A549 (cell line): ENCODE data around the gene PIK3CD. TPM values are rescaled to one million over a fixed set of nuclear protein-coding genes. Genes with fewer than 3 reads are reported as not detected.

Experiments
- ATAC-seq, 2 experiments: fragments of 200-7000 bp in 1 of 2; fragments of >200 bp in 1 of 2; cut with Nextera tagmentation in 1 of 2; cut with Tn5 transposase in 1 of 2; 3 replicates each; pipeline versions ENCODE4 v1.8.0 to v1.9.1; 2018 to 2020; ENCODE audit warnings: mild to moderate bottlenecking in 1 of 2, moderate library complexity in 1 of 2
- CTCF ChIA-PET: fragments of 300-600 bp; sonication (Branson Sonifier 250); formaldehyde crosslinking; extraction: SDS; loops from one replicate; lab custom pipeline; 2021; ENCODE audit warnings: antibody characterized with exemption, inconsistent platforms; lab: Yijun Ruan, JAX
- POLR2A ChIA-PET: fragments of 350-600 bp; formaldehyde crosslinking; extraction: SDS; loops from one replicate; lab custom pipeline; 2021; ENCODE audit warnings: antibody characterized with exemption, inconsistent platforms; lab: Yijun Ruan, JAX
- DNase-seq, 2 experiments: peaks; one replicate each; pipeline versions ENCODE4 v3.0.0 to v3.0.0-alpha.2; 2011 to 2016; ENCODE audit warnings: low read depth in 1 of 2, low spot score in 1 of 2
- FAIRE-seq: peaks from 2 replicates; lab custom pipeline; 2011; peaks lifted over from hg19 to GRCh38; lab: Jason Lieb, UNC
- H3K27ac ChIP-seq, 2 experiments: fragments of >200 bp; sonication (Bioruptor Twin); formaldehyde crosslinking; 3 replicates each; pipeline ENCODE4 v1.5.1; 2016 to 2017
- H3K4me1 ChIP-seq: fragments of >200 bp; sonication (Bioruptor Twin); formaldehyde crosslinking; 3 replicates; pipeline ENCODE4 v1.6.1; 2016
- H3K4me2 ChIP-seq: fragments of >200 bp; sonication (Bioruptor Twin); formaldehyde crosslinking; 3 replicates; pipeline ENCODE4 v1.6.1; 2016
- H3K4me3 ChIP-seq: fragments of >200 bp; sonication (Bioruptor Twin); formaldehyde crosslinking; 3 replicates; pipeline ENCODE4 v1.5.1; 2016
- H3K9me3 ChIP-seq: fragments of >200 bp; sonication (Bioruptor Twin); formaldehyde crosslinking; 3 replicates; pipeline ENCODE4 v1.6.1; 2016
- BHLHE40 ChIP-seq: IDR thresholded peaks from 2 replicates; pipeline ENCODE4 v1.6.1; 2012; ENCODE audit warnings: low read depth, low read length, inconsistent platforms
- CHD4 ChIP-seq: fragments of 200-600 bp; sonication (generic); IDR thresholded peaks from 2 replicates; pipeline ENCODE4 v1.6.1; 2016; ENCODE audit warnings: antibody characterized with exemption, mild to moderate bottlenecking, borderline replicate concordance
- EHF ChIP-seq: fragments of 250-450 bp; sonication (Bioruptor Pico); IDR thresholded peaks from 2 replicates; pipeline ENCODE4 v1.5.0; 2020; ENCODE audit warnings: mild to moderate bottlenecking
- EP300 ChIP-seq, 2 experiments: fragments of >200 bp; sonication (Bioruptor Twin); formaldehyde crosslinking; IDR thresholded peaks; 2 replicates in 1 of 2; 3 replicates in 1 of 2; pipeline ENCODE4 v1.6.1; 2016 to 2017
- GATA3 ChIP-seq: IDR thresholded peaks from 2 replicates; pipeline ENCODE4 v1.6.1; 2012; ENCODE audit warnings: borderline replicate concordance
- HOXA7 ChIP-seq: fragments of 250-450 bp; sonication (Bioruptor Pico); IDR thresholded peaks from 2 replicates; pipeline ENCODE4 v1.5.0; 2020; ENCODE audit warnings: mild to moderate bottlenecking, moderate library complexity
- HOXB5 ChIP-seq: fragments of 250-450 bp; sonication (Bioruptor Pico); IDR thresholded peaks from 2 replicates; pipeline ENCODE4 v1.5.0; 2020; ENCODE audit warnings: mild to moderate bottlenecking, moderate library complexity
- JUN ChIP-seq, 2 experiments: fragments of >200 bp; sonication (Bioruptor Twin); formaldehyde crosslinking; IDR thresholded peaks; 2 replicates in 1 of 2; 3 replicates in 1 of 2; pipeline ENCODE4 v1.6.1; 2016 to 2017
- MYC ChIP-seq: IDR thresholded peaks from 2 replicates; pipeline ENCODE4 v1.6.1; 2012; ENCODE audit warnings: mild to moderate bottlenecking, inconsistent platforms, low read length, improper control_type of control experiment, borderline replicate concordance
- NFE2L2 ChIP-seq: fragments of 150-350 bp; conservative IDR thresholded peaks from 2 replicates; pipeline ENCODE4 v1.6.1; 2014; ENCODE audit warnings: low read length
- NPAS2 ChIP-seq: fragments of 250-450 bp; sonication (Bioruptor Pico); IDR thresholded peaks from 2 replicates; pipeline ENCODE4 v1.8.0; 2022; ENCODE audit warnings: mild to moderate bottlenecking, moderate library complexity, borderline replicate concordance
- PHF8 ChIP-seq: fragments of 200-600 bp; sonication (generic); IDR thresholded peaks from 2 replicates; pipeline ENCODE4 v1.6.1; 2016; ENCODE audit warnings: low read depth, mild to moderate bottlenecking, antibody characterized with exemption, moderate library complexity, borderline replicate concordance
- POLR2AphosphoS2 ChIP-seq: conservative IDR thresholded peaks from 2 replicates; pipeline ENCODE4 v1.6.1; 2012; ENCODE audit warnings: low read length, improper control_type of control experiment, inconsistent platforms
- RAD21 ChIP-seq, 2 experiments: fragments of >200 bp in 1 of 2; sonication (Bioruptor Twin) in 1 of 2; formaldehyde crosslinking in 1 of 2; IDR thresholded peaks in 1 of 2; conservative IDR thresholded peaks in 1 of 2; 2 replicates in 1 of 2; 3 replicates in 1 of 2; pipeline ENCODE4 v1.6.1; 2012 to 2018; ENCODE audit warnings: inconsistent platforms in 1 of 2
- RARB ChIP-seq: fragments of 250-450 bp; sonication (Bioruptor Pico); IDR thresholded peaks from 2 replicates; pipeline ENCODE4 v1.8.0; 2021; ENCODE audit warnings: mild to moderate bottlenecking, moderate library complexity
- RFX5 ChIP-seq: fragments of 450-650 bp; IDR thresholded peaks from 2 replicates; pipeline ENCODE4 v1.7.1; 2014; ENCODE audit warnings: antibody characterized with exemption, mild to moderate bottlenecking, moderate library complexity
- RNF2 ChIP-seq: fragments of 200-600 bp; sonication (generic); IDR thresholded peaks from 2 replicates; pipeline ENCODE4 v1.6.1; 2016; ENCODE audit warnings: low read depth, mild to moderate bottlenecking, antibody characterized with exemption, moderate library complexity, borderline replicate concordance
- ZC3H11A ChIP-seq: fragments of 450-650 bp; IDR thresholded peaks from 2 replicates; pipeline ENCODE4 v1.6.1; 2014; ENCODE audit warnings: antibody characterized with exemption, mild to moderate bottlenecking
- ZFP36 ChIP-seq: fragments of 450-650 bp; IDR thresholded peaks from 2 replicates; pipeline ENCODE4 v1.6.1; 2014; ENCODE audit warnings: borderline replicate concordance; ENCODE audit not compliant: partially characterized antibody
- ZSCAN20 ChIP-seq: fragments of 250-450 bp; sonication (Bioruptor Pico); IDR thresholded peaks from 2 replicates; pipeline ENCODE4 v1.8.0; 2022; ENCODE audit warnings: mild to moderate bottlenecking, moderate library complexity
- WGBS: methylation state at CpG from one replicate; pipeline ENCODE4 v1.1.6; 2017; ENCODE audit errors: missing lambda C conversion rate; 5-methylcytosine and 5-hydroxymethylcytosine counted together
- polyA plus RNA-seq, 4 experiments: library from polyadenylated mRNA; depleted of rRNA in 3 of 4; stranded (reverse); fragments of >200 nt; fragmentation: RNase III in 1 of 4; extraction: RNeasy Plus Mini Kit Qiagen cat#74134 plus additional on column Dnase treatment in 1 of 4; gene quantifications; 2 replicates in 3 of 4; 3 replicates in 1 of 4; pipeline ENCODE4 v1.2.3, GENCODE V29; 2011 to 2017
- TF ChIP-seq, protein P1 (sequence below): IDR thresholded peaks from 2 replicates; pipeline ENCODE4 v1.6.1; 2012
- TF ChIP-seq, protein P2 (sequence below): fragments of >200 bp; sonication (Bioruptor Twin); formaldehyde crosslinking; IDR thresholded peaks from 2 replicates; pipeline ENCODE4 v1.6.1; 2016
- TF ChIP-seq, protein P3 (sequence below): IDR thresholded peaks from 2 replicates; pipeline ENCODE4 v1.6.1; 2012
- TF ChIP-seq, protein P4 (sequence below): fragments of 150-350 bp; IDR thresholded peaks from 2 replicates; pipeline ENCODE4 v1.6.1; 2014; ENCODE audit warnings: low read depth, mild to moderate bottlenecking, low read length

The PIK3CD gene
- polyA plus RNA-seq, 2 of the 4 experiments (the other 2 are of a cell fraction), result 2.4 to 3.5 TPM

DNA sequence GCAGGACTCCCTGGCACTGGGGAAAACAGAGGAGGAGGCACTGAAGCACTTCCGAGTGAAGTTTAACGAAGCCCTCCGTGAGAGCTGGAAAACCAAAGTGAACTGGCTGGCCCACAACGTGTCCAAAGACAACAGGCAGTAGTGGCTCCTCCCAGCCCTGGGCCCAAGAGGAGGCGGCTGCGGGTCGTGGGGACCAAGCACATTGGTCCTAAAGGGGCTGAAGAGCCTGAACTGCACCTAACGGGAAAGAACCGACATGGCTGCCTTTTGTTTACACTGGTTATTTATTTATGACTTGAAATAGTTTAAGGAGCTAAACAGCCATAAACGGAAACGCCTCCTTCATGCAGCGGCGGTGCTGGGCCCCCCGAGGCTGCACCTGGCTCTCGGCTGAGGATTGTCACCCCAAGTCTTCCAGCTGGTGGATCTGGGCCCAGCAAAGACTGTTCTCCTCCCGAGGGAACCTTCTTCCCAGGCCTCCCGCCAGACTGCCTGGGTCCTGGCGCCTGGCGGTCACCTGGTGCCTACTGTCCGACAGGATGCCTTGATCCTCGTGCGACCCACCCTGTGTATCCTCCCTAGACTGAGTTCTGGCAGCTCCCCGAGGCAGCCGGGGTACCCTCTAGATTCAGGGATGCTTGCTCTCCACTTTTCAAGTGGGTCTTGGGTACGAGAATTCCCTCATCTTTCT lies 75.5 kb downstream of the PIK3CD start (continued):
- TF ChIP-seq, protein P1, sequence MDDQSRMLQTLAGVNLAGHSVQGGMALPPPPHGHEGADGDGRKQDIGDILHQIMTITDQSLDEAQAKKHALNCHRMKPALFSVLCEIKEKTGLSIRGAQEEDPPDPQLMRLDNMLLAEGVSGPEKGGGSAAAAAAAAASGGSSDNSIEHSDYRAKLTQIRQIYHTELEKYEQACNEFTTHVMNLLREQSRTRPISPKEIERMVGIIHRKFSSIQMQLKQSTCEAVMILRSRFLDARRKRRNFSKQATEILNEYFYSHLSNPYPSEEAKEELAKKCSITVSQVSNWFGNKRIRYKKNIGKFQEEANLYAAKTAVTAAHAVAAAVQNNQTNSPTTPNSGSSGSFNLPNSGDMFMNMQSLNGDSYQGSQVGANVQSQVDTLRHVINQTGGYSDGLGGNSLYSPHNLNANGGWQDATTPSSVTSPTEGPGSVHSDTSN, result no peak
- TF ChIP-seq HOXB5 (CRISPR knock-in tag), result no peak
- TF ChIP-seq EP300 (IDR thresholded peaks at IDR 0.05), result no peak

DNA sequence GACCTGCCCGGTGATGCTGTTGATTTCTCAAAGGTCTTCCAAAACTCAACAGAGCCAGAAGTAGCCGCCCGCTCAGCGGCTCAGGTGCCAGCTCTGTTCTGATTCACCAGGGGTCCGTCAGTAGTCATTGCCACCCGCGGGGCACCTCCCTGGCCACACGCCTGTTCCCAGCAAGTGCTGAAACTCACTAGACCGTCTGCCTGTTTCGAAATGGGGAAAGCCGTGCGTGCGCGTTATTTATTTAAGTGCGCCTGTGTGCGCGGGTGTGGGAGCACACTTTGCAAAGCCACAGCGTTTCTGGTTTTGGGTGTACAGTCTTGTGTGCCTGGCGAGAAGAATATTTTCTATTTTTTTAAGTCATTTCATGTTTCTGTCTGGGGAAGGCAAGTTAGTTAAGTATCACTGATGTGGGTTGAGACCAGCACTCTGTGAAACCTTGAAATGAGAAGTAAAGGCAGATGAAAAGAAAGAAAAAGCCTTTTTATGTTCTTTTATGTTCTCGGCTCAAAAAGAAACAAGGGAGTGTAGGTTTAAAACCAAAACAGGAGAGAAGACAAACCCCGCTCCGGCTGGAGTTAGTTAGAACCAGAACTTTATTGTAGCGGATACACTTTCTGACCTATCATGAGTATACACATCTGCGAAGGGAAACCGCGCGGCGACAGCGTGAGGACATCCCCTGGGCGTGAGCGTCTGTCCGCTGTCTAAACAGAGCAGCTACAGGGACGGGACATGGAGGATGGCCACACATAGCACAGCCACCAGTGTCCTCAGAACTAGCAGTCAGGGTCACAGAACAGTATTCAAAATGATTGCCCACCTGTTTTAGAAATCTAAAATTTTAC lies 77.1 kb downstream of the PIK3CD start:
- DNase-seq, result no peak
- Histone ChIP-seq H3K9me3 (no peaks in the 10 kb centered on the region), H3K4me2 (no peak overlapping the region), H3K4me3 (no peak overlapping the region), H3K27ac (no peak overlapping the region), H3K4me1 (no peaks in the 10 kb centered on the region)
- CTCF ChIA-PET, result no interaction called here
- no peak for FAIRE-seq
- POLR2A ChIA-PET, result no interaction called here
- TF ChIP-seq RAD21 (conservative IDR thresholded peaks at IDR 0.05 in 1 of 2, IDR thresholded peaks at IDR 0.05 in 1 of 2) (no peak), ZSCAN20 (CRISPR knock-in tag) (no peak), JUN (IDR thresholded peaks at IDR 0.05) (no peak), HOXA7 (CRISPR knock-in tag) (no peak), GATA3 (no peak), NFE2L2 (no peak), MYC (no peak), RARB (CRISPR knock-in tag) (no peak), ZFP36 (no peak), ZC3H11A (no peak), CHD4 (no peak), PHF8 (no peak)
- TF ChIP-seq, protein P2, sequence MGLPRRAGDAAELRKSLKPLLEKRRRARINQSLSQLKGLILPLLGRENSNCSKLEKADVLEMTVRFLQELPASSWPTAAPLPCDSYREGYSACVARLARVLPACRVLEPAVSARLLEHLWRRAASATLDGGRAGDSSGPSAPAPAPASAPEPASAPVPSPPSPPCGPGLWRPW, result no peak
- TF ChIP-seq, protein P1, result no peak
- TF ChIP-seq, protein P3, sequence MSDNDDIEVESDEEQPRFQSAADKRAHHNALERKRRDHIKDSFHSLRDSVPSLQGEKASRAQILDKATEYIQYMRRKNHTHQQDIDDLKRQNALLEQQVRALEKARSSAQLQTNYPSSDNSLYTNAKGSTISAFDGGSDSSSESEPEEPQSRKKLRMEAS, result no peak
- TF ChIP-seq, protein P4, sequence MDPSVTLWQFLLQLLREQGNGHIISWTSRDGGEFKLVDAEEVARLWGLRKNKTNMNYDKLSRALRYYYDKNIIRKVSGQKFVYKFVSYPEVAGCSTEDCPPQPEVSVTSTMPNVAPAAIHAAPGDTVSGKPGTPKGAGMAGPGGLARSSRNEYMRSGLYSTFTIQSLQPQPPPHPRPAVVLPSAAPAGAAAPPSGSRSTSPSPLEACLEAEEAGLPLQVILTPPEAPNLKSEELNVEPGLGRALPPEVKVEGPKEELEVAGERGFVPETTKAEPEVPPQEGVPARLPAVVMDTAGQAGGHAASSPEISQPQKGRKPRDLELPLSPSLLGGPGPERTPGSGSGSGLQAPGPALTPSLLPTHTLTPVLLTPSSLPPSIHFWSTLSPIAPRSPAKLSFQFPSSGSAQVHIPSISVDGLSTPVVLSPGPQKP, result no peak
- 91% methylated on average over 32 of the region's 33 CpGs for WGBS
- ATAC-seq, result no peak

DNA sequence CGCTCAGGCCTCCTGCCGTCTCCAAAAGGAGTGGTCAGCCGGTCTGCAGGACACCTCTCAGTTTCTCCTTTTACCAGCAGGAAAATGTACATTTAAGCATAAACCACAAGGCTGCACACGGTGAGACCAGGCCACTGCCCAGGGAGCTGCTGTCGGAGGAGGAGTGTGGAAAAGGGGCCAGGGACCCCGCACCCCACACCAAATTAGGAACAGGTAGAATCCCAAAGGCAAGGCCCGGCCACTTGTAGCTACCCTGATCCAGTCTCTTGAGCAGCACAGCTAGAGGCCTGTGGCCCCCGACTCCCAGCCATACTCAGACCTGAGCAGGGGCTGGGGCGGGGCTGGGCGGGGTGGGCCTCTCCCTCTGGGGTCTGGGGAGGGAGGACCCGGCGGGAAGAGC lies 78.0 kb downstream of the PIK3CD start:
- ChIA-PET CTCF (no interaction called here), POLR2A (no interaction called here)
- FAIRE-seq (no peak), ATAC-seq (no peak), DNase-seq (no peak)
- TF ChIP-seq JUN (IDR thresholded peaks at IDR 0.05), result no peak
- no peak for TF ChIP-seq RNF2
- TF ChIP-seq POLR2AphosphoS2, result no peak
- TF ChIP-seq EHF (CRISPR knock-in tag), result no peak
- TF ChIP-seq NPAS2 (CRISPR knock-in tag), result no peak
- TF ChIP-seq BHLHE40, result no peak
- TF ChIP-seq RFX5, result no peak
- H3K9me3 ChIP-seq, result no peaks in the 10 kb centered on the region
- WGBS, result 87% methylated on average over 11 of the region's 12 CpGs
- H3K4me1 ChIP-seq, result no peaks in the 10 kb centered on the region
- no peak overlapping the region for H3K27ac ChIP-seq
- no peak overlapping the region for H3K4me2 ChIP-seq
- H3K4me3 ChIP-seq, result no peak overlapping the region
